HEK293 (cell line): ENCODE results near the gene SIM2.

Experiments
- CTCF ChIP-seq: fragments of 450-650 bp; formaldehyde crosslinking; IDR thresholded peaks from 2 replicates; pipeline ENCODE4 v1.5.1; 2016; ENCODE audit warnings: missing biosample characterization, missing genetic modification characterization
- GLIS1 ChIP-seq: fragments of 450-650 bp; formaldehyde crosslinking; IDR thresholded peaks from 2 replicates; pipeline ENCODE4 v1.5.1; 2016; ENCODE audit warnings: missing biosample characterization, missing genetic modification characterization
- INSM2 ChIP-seq: fragments of 450-650 bp; formaldehyde crosslinking; IDR thresholded peaks from 2 replicates; pipeline ENCODE4 v1.5.1; 2016; ENCODE audit warnings: missing biosample characterization, missing genetic modification characterization
- PRDM10 ChIP-seq: fragments of 450-650 bp; formaldehyde crosslinking; IDR thresholded peaks from 2 replicates; pipeline ENCODE4 v1.5.1; 2016; ENCODE audit warnings: missing biosample characterization, missing genetic modification characterization
- PRDM2 ChIP-seq: fragments of 450-650 bp; formaldehyde crosslinking; IDR thresholded peaks from 2 replicates; pipeline ENCODE4 v1.5.1; 2016; ENCODE audit warnings: missing biosample characterization, missing genetic modification characterization, borderline replicate concordance
- PRDM6 ChIP-seq: fragments of 450-650 bp; formaldehyde crosslinking; IDR thresholded peaks from 2 replicates; pipeline ENCODE4 v1.5.1; 2017; ENCODE audit warnings: missing biosample characterization, missing genetic modification characterization
- ZBTB44 ChIP-seq: fragments of 450-650 bp; IDR thresholded peaks from 2 replicates; pipeline ENCODE4 v1.5.1; 2018; ENCODE audit warnings: missing biosample characterization, mild to moderate bottlenecking, missing genetic modification characterization
- ZNF146 ChIP-seq: fragments of 450-650 bp; formaldehyde crosslinking; IDR thresholded peaks from 2 replicates; pipeline ENCODE4 v1.5.1; 2016; ENCODE audit warnings: missing biosample characterization, missing genetic modification characterization
- ZNF18 ChIP-seq: fragments of 450-650 bp; formaldehyde crosslinking; IDR thresholded peaks from 2 replicates; pipeline ENCODE4 v1.5.1; 2016; ENCODE audit warnings: missing biosample characterization, missing genetic modification characterization
- ZNF266 ChIP-seq: fragments of 450-650 bp; formaldehyde crosslinking; IDR thresholded peaks from 2 replicates; pipeline ENCODE4 v1.5.1; 2016; ENCODE audit warnings: missing biosample characterization, missing genetic modification characterization, low read depth
- ZNF274 ChIP-seq, 2 experiments: fragments of 200-500 bp in 1 of 2; fragments of 450-650 bp in 1 of 2; sonication (Bioruptor generic) in 1 of 2; formaldehyde crosslinking in 1 of 2; IDR thresholded peaks; 2 replicates each; pipeline versions ENCODE4 v1.5.1 to v1.6.1; 2014 to 2016; ENCODE audit warnings: borderline replicate concordance in 1 of 2, inconsistent platforms in 1 of 2, low read length in 1 of 2, missing biosample characterization in 1 of 2, missing genetic modification characterization in 1 of 2
- ZNF394 ChIP-seq: fragments of 450-650 bp; formaldehyde crosslinking; IDR thresholded peaks from 2 replicates; pipeline ENCODE4 v1.5.1; 2016; ENCODE audit warnings: missing biosample characterization, missing genetic modification characterization, mild to moderate bottlenecking, moderate library complexity, borderline replicate concordance
- ZNF416 ChIP-seq: fragments of 450-650 bp; formaldehyde crosslinking; IDR thresholded peaks from 2 replicates; pipeline ENCODE4 v1.5.1; 2016; ENCODE audit warnings: missing biosample characterization, missing genetic modification characterization
- ZNF423 ChIP-seq: fragments of 450-650 bp; formaldehyde crosslinking; IDR thresholded peaks from 2 replicates; pipeline ENCODE4 v1.5.1; 2016; ENCODE audit warnings: missing biosample characterization, missing genetic modification characterization
- ZNF639 ChIP-seq: fragments of 450-650 bp; formaldehyde crosslinking; IDR thresholded peaks from 2 replicates; pipeline ENCODE4 v1.5.1; 2016; ENCODE audit warnings: missing biosample characterization, missing genetic modification characterization
- ZNF664 ChIP-seq: fragments of 450-650 bp; formaldehyde crosslinking; IDR thresholded peaks from 2 replicates; pipeline ENCODE4 v1.5.1; 2016; ENCODE audit warnings: missing biosample characterization, missing genetic modification characterization
- ZSCAN30 ChIP-seq: fragments of 450-650 bp; IDR thresholded peaks from 2 replicates; pipeline ENCODE4 v1.5.1; 2018; ENCODE audit warnings: missing biosample characterization, mild to moderate bottlenecking, missing genetic modification characterization, moderate library complexity

Gene SIM2

GRCh38 chr21:36783612-36784374, 84.9 kb downstream of the SIM2 start (continued):
- TF ChIP-seq GLIS1 (0 out of 2 replicates have a peak, but pooled peaks have one; percentile 20), ZSCAN30 (no peak), CTCF (no peak), ZNF664 (tag by site-specific recombination) (no peak), ZNF18 (tag by site-specific recombination) (no peak), PRDM2 (tag by site-specific recombination) (no peak), INSM2 (tag by site-specific recombination) (0 out of 2 replicates have a peak, but pooled peaks have one; percentile 27), PRDM10 (tag by site-specific recombination) (peak; percentile 78), ZNF146 (tag by site-specific recombination) (no peak), PRDM6 (tag by site-specific recombination) (no peak), ZNF639 (tag by site-specific recombination) (peak; percentile 76; the same call in 1 of the 2 replicates), ZNF274 (IDR thresholded peaks at IDR 0.05; ENCODE audit: low read length) (no peak), ZNF274 (tag by site-specific recombination; IDR thresholded peaks at IDR 0.05; ENCODE audit: borderline replicate concordance) (no peak), ZNF423 (tag by site-specific recombination) (no peak), ZNF394 (peak; percentile 49), ZNF416 (0 out of 2 replicates have a peak, but pooled peaks have one; percentile 43), ZBTB44 (tag by site-specific recombination) (no peak), ZNF266 (tag by site-specific recombination) (no peak)
